H1 (cell line): Measurements from ENCODE around the gene MRPS31. TPM values are rescaled to one million over a fixed set of nuclear protein-coding genes. Genes with fewer than 3 reads are reported as not detected.
A peak's percentile ranks its signal among the peaks of the same experiment; 100 is the strongest.

Experiments
- CTCF ChIA-PET: fragments of 300-600 bp; sonication (Branson Sonifier 250); formaldehyde crosslinking; loops from one replicate; lab custom pipeline; 2021; ENCODE audit not compliant: partially characterized antibody; lab: Charles Lee
- POLR2A ChIA-PET: fragments of 300-600 bp; sonication (Branson Sonifier 250); formaldehyde crosslinking; loops from one replicate; lab custom pipeline; 2021; ENCODE audit warnings: inconsistent platforms; ENCODE audit not compliant: partially characterized antibody; lab: Charles Lee
- DNase-seq, 2 experiments: peaks; one replicate each; pipeline versions ENCODE4 v3.0.0 to v3.0.0-alpha.2; 2010 to 2022; ENCODE audit warnings: low spot score in 2 of 2, low read depth in 1 of 2, mixed read lengths in 1 of 2
- FAIRE-seq: peaks from 2 replicates; lab custom pipeline; 2011; peaks lifted over from hg19 to GRCh38; lab: Jason Lieb, UNC
- H2AFZ ChIP-seq: 2 replicates; pipeline ENCODE4 v1.8.1; 2012; ENCODE audit warnings: low read length, inconsistent platforms
- H2AK5ac ChIP-seq: 2 replicates; pipeline ENCODE4 v1.6.1; 2013; ENCODE audit warnings: low read depth, low read length
- H2BK120ac ChIP-seq: replicated peaks from 2 replicates; pipeline ENCODE3; 2013; ENCODE audit warnings: low read depth, low read length, inconsistent platforms
- H2BK12ac ChIP-seq: 2 replicates; pipeline ENCODE4 v1.6.1; 2013; ENCODE audit warnings: low read depth, low read length
- H2BK15ac ChIP-seq: 2 replicates; pipeline ENCODE4 v1.6.1; 2013; ENCODE audit warnings: low read length
- H2BK20ac ChIP-seq: 2 replicates; pipeline ENCODE4 v1.6.1; 2013; ENCODE audit warnings: low read length
- H2BK5ac ChIP-seq: 2 replicates; pipeline ENCODE4 v1.6.1; 2013; ENCODE audit warnings: low read depth, low read length
- H3K14ac ChIP-seq: 2 replicates; pipeline ENCODE4 v1.6.1; 2013; ENCODE audit warnings: inconsistent platforms; ENCODE audit not compliant: insufficient read length
- H3K18ac ChIP-seq: 2 replicates; pipeline ENCODE4 v1.6.1; 2013; ENCODE audit warnings: low read length; ENCODE audit errors: extremely low read depth
- H3K23ac ChIP-seq: 2 replicates; pipeline ENCODE4 v1.6.1; 2013; ENCODE audit warnings: inconsistent platforms; ENCODE audit not compliant: insufficient read length
- H3K23me2 ChIP-seq: 2 replicates; pipeline ENCODE4 v1.6.1; 2013; ENCODE audit warnings: low read depth, low read length
- H3K27ac ChIP-seq: 2 replicates; pipeline ENCODE4 v1.6.1; 2011; ENCODE audit warnings: low read depth, low read length, inconsistent platforms
- H3K27me3 ChIP-seq, 4 experiments: replicated peaks in 1 of 4; 1 replicate in 1 of 4; 2 replicates in 3 of 4; pipeline versions ENCODE4 v1.6.1 to v1.8.1; 2011 to 2013; ENCODE audit warnings: low read length in 3 of 4, mild to moderate bottlenecking in 3 of 4, inconsistent platforms in 2 of 4, mixed read lengths in 2 of 4, moderate library complexity in 1 of 4; ENCODE audit not compliant: control insufficient read depth in 3 of 4, insufficient read depth in 3 of 4; ENCODE audit errors: extremely low read depth in 1 of 4
- H3K36me3 ChIP-seq, 4 experiments: 2 replicates each; pipeline versions ENCODE4 v1.6.1 to v1.8.1; 2011 to 2013; ENCODE audit warnings: mild to moderate bottlenecking in 4 of 4, low read length in 3 of 4, moderate library complexity in 2 of 4, control low read depth in 1 of 4, inconsistent platforms in 1 of 4; ENCODE audit not compliant: insufficient read depth in 4 of 4, control insufficient read depth in 2 of 4
- H3K4ac ChIP-seq: replicated peaks from 2 replicates; pipeline ENCODE3; 2013; ENCODE audit warnings: low read length, low read depth, mixed read lengths, inconsistent platforms; ENCODE audit not compliant: insufficient read length
- H3K4me1 ChIP-seq, 4 experiments: replicated peaks in 1 of 4; 1 replicate in 1 of 4; 2 replicates in 3 of 4; pipeline versions ENCODE4 v1.6.1 to v1.8.1; 2011 to 2013; ENCODE audit warnings: low read length in 3 of 4, inconsistent platforms in 2 of 4, mixed read lengths in 1 of 4; ENCODE audit not compliant: insufficient read depth in 4 of 4, control insufficient read depth in 3 of 4
- H3K4me2 ChIP-seq, 2 experiments: 2 replicates each; pipeline versions ENCODE4 v1.6.1 to v1.8.1; 2011 to 2013; ENCODE audit warnings: low read depth in 2 of 2, low read length in 2 of 2, control low read depth in 1 of 2, inconsistent platforms in 1 of 2, mild to moderate bottlenecking in 1 of 2; ENCODE audit not compliant: insufficient read depth in 1 of 2
- H3K4me3 ChIP-seq, 4 experiments: fragments of 200-600, 300-600 bp in 1 of 4; sonication (generic), shearing (Covaris generic), sonication (Bioruptor Twin) in 1 of 4; 2 replicates each; pipeline versions ENCODE4 v1.5.1 to v1.8.1; 2011 to 2016; ENCODE audit warnings: low read length in 4 of 4, low read depth in 3 of 4, control low read depth in 2 of 4, inconsistent platforms in 2 of 4, mild to moderate bottlenecking in 2 of 4, mixed read lengths in 1 of 4, moderate library complexity in 1 of 4; ENCODE audit not compliant: insufficient read depth in 2 of 4; ENCODE audit errors: extremely low read depth in 1 of 4
- H3K56ac ChIP-seq: replicated peaks from 2 replicates; pipeline ENCODE3; 2013; ENCODE audit warnings: low read depth, mild to moderate bottlenecking, mixed read lengths, low read length, inconsistent platforms; ENCODE audit not compliant: insufficient read length
- H3K79me1 ChIP-seq: 2 replicates; pipeline ENCODE4 v1.6.1; 2013; ENCODE audit warnings: low read depth, low read length, control low read depth
- H3K79me2 ChIP-seq, 2 experiments: 2 replicates each; pipeline versions ENCODE4 v1.6.1 to v1.8.1; 2012 to 2013; ENCODE audit warnings: low read length in 2 of 2, mild to moderate bottlenecking in 2 of 2, inconsistent platforms in 1 of 2; ENCODE audit not compliant: insufficient read depth in 2 of 2, control insufficient read depth in 1 of 2
- H3K9ac ChIP-seq, 4 experiments: replicated peaks in 1 of 4; 1 replicate in 1 of 4; 2 replicates in 3 of 4; pipeline versions ENCODE4 v1.6.1 to v1.8.1; 2011 to 2013; ENCODE audit warnings: low read depth in 3 of 4, low read length in 3 of 4, control low read depth in 2 of 4, mild to moderate bottlenecking in 2 of 4, moderate library complexity in 2 of 4, inconsistent platforms in 1 of 4; ENCODE audit errors: extremely low read depth in 1 of 4
- H3K9me3 ChIP-seq, 2 experiments: 2 replicates each; pipeline versions ENCODE4 v1.6.1 to v1.8.1; 2012 to 2013; ENCODE audit warnings: mild to moderate bottlenecking in 2 of 2, moderate library complexity in 2 of 2, control low read depth in 1 of 2, inconsistent platforms in 1 of 2, low read depth in 1 of 2, low read length in 1 of 2, mixed read lengths in 1 of 2; ENCODE audit not compliant: insufficient read depth in 2 of 2
- H4K20me1 ChIP-seq, 2 experiments: replicated peaks in 1 of 2; 2 replicates each; pipeline versions ENCODE3 to v1.8.1; 2011 to 2013; ENCODE audit warnings: inconsistent platforms in 2 of 2, low read length in 2 of 2, mild to moderate bottlenecking in 1 of 2; ENCODE audit not compliant: insufficient read depth in 2 of 2, control insufficient read depth in 1 of 2
- H4K5ac ChIP-seq: 2 replicates; pipeline ENCODE4 v1.6.1; 2013; ENCODE audit warnings: low read length, low read depth, mixed read lengths, inconsistent platforms; ENCODE audit not compliant: insufficient read length
- H4K8ac ChIP-seq: 2 replicates; pipeline ENCODE4 v1.8.0; 2013; ENCODE audit warnings: mild to moderate bottlenecking, moderate library complexity, low read length, inconsistent platforms; ENCODE audit not compliant: insufficient read depth; ENCODE audit errors: extremely low read depth
- H4K91ac ChIP-seq: replicated peaks from 2 replicates; pipeline ENCODE3; 2013; ENCODE audit warnings: low read length, mixed read lengths, inconsistent platforms; ENCODE audit not compliant: insufficient read length
- CHD2 ChIP-seq: IDR thresholded peaks from 2 replicates; pipeline ENCODE4 v1.6.1; 2012; ENCODE audit warnings: low read length, improper control_type of control experiment
- KDM4A ChIP-seq: IDR thresholded peaks from one replicate; pipeline ENCODE4 v1.7.1; 2012; ENCODE audit warnings: low read depth, mild to moderate bottlenecking, moderate library complexity, low read length, inconsistent platforms; ENCODE audit not compliant: severe bottlenecking
- KDM5A ChIP-seq: fragments of 200-600 bp; IDR thresholded peaks from 2 replicates; pipeline ENCODE4 v1.7.1; 2012; ENCODE audit warnings: mild to moderate bottlenecking, low read length, inconsistent platforms, mixed read lengths
- MAFK ChIP-seq: IDR thresholded peaks from 2 replicates; pipeline ENCODE4 v1.6.1; 2012; ENCODE audit warnings: low read depth, mild to moderate bottlenecking, improper control_type of control experiment, low read length
- NANOG ChIP-seq: IDR thresholded peaks from 2 replicates; pipeline ENCODE4 v1.6.1; 2011; ENCODE audit warnings: low read length, low read depth, mild to moderate bottlenecking, inconsistent platforms; ENCODE audit not compliant: insufficient read depth, poor library complexity, severe bottlenecking
- NRF1 ChIP-seq: IDR thresholded peaks from 2 replicates; pipeline ENCODE4 v1.6.1; 2011; ENCODE audit warnings: mild to moderate bottlenecking, low read depth, low read length, improper control_type of control experiment
- POLR2A ChIP-seq, 2 experiments: IDR thresholded peaks; 1 replicate in 1 of 2; 2 replicates in 1 of 2; pipeline ENCODE4 v1.6.1; 2011; ENCODE audit warnings: low read depth in 2 of 2, low read length in 2 of 2, mild to moderate bottlenecking in 2 of 2; ENCODE audit errors: control extremely low read depth in 1 of 2
- SP2 ChIP-seq: IDR thresholded peaks from 2 replicates; pipeline ENCODE4 v1.6.1; 2012; ENCODE audit warnings: mild to moderate bottlenecking, low read length, inconsistent platforms
- SUZ12 ChIP-seq: fragments of 200-600 bp; sonication (generic); IDR thresholded peaks from 2 replicates; pipeline ENCODE4 v1.6.1; 2012; ENCODE audit warnings: mild to moderate bottlenecking, inconsistent platforms, low read length, moderate library complexity, mixed read lengths
- TBP ChIP-seq: IDR thresholded peaks from 2 replicates; pipeline ENCODE4 v1.6.1; 2011; ENCODE audit warnings: low read depth, low read length, improper control_type of control experiment
- TCF12 ChIP-seq: IDR thresholded peaks from 2 replicates; pipeline ENCODE4 v1.6.1; 2011; ENCODE audit warnings: low read depth, mild to moderate bottlenecking, low read length
- YY1 ChIP-seq: IDR thresholded peaks from 2 replicates; pipeline ENCODE4 v1.6.1; 2011; ENCODE audit warnings: low read depth, mild to moderate bottlenecking, low read length
- WGBS, 2 experiments: shearing (Covaris generic) in 1 of 2; methylation state at CpG; one replicate each; pipeline versions ENCODE4 v1.1.6 to v1.1.7; 2013 to 2015; ENCODE audit warnings: low lambda C conversion rate in 2 of 2, mixed read lengths in 2 of 2, inconsistent platforms in 1 of 2, low coverage in 1 of 2, missing lambda C conversion rate in 1 of 2; ENCODE audit not compliant: insufficient replicate concordance in 2 of 2, insufficient coverage in 1 of 2, insufficient read length in 1 of 2; ENCODE audit errors: extremely low coverage in 1 of 2, missing lambda C conversion rate in 1 of 2; 5-methylcytosine and 5-hydroxymethylcytosine counted together
- polyA plus RNA-seq, 7 experiments: library from polyadenylated mRNA; depleted of rRNA in 3 of 7; stranded (reverse) in 5 of 7; unstranded in 2 of 7; fragments of >200 nt in 5 of 7; fragments of 200-250 nt in 2 of 7; gene quantifications; 1 replicate in 5 of 7; 2 replicates in 1 of 7; 4 replicates in 1 of 7; pipeline versions ENCODE4 v1.2.1 to v1.2.3, GENCODE V29; 2011 to 2013; ENCODE audit warnings: missing spikeins in 2 of 7, mixed read lengths in 2 of 7
- total RNA-seq: library from RNA; stranded (reverse); fragmentation: NEBNext Ultra II Directional; extraction: Animal tissue kit (Norgen Biotek cat#: 25700); gene quantifications from 2 replicates; pipeline ENCODE4 v1.2.1, GENCODE V29; 2021
- TF ChIP-seq, protein P1 (sequence below): IDR thresholded peaks from 2 replicates; pipeline ENCODE4 v1.6.1; 2011; ENCODE audit warnings: low read depth, mild to moderate bottlenecking, low read length; ENCODE audit not compliant: insufficient read depth

Gene MRPS31
- total and polyA plus RNA-seq, 2 of the 8 experiments (the other 6 are each of a cell fraction or from before 2014, with no cell fraction given) = 13.6 to 33.3 TPM

- FAIRE-seq = no peak
- H3K56ac ChIP-seq = no peak overlapping the region
- TF ChIP-seq MAFK (no peak), TCF12 (no peak), POLR2A (IDR thresholded peaks at IDR 0.05; ENCODE audit: control extremely low read depth in 1 of 2, low read depth in 2 of 2, low read length in 2 of 2) (no peak), CHD2 (no peak), SUZ12 (no peak), SP2 (no peak), KDM5A (no peak), NRF1 (no peak), NANOG (no peak), TBP (no peak), YY1 (no peak), KDM4A (no peak)
- TF ChIP-seq, protein P1, sequence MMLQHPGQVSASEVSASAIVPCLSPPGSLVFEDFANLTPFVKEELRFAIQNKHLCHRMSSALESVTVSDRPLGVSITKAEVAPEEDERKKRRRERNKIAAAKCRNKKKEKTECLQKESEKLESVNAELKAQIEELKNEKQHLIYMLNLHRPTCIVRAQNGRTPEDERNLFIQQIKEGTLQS = no peak
Measured at GRCh38 chr13:40772765-40773473, 1.9 kb upstream of the MRPS31 start.

More at GRCh38 chr13:40772765-40773473, 1.9 kb upstream of the MRPS31 start:
- H4K20me1 ChIP-seq = no peaks in the 10 kb centered on the region
- H4K5ac ChIP-seq = no peak overlapping the region
- no peak overlapping the region for H3K4me3 ChIP-seq
- H3K79me1 ChIP-seq = 0 out of 2 replicates have a peak, but pooled peaks cover 2% of the 10 kb centered on the region
- H2BK12ac ChIP-seq = no peak overlapping the region
- H4K91ac ChIP-seq = no peak overlapping the region
- H3K23me2 ChIP-seq = peaks cover 3% of the 10 kb centered on the region; the same call in 1 of the 2 replicates
- no peak overlapping the region for H4K8ac ChIP-seq
- no peak overlapping the region for H3K4me2 ChIP-seq
- H3K4ac ChIP-seq = no peak overlapping the region
- no peak overlapping the region for H3K23ac ChIP-seq
- no peak overlapping the region for H2BK20ac ChIP-seq
- H3K36me3 ChIP-seq = no peaks in the 10 kb centered on the region
- no peak overlapping the region for H2BK120ac ChIP-seq
- H3K18ac ChIP-seq = no peak overlapping the region
- H2AFZ ChIP-seq = 0 out of 2 replicates have a peak overlapping the region, but pooled peaks have one; percentile 23
- ChIA-PET POLR2A (no interaction called here), CTCF (interaction anchor here (0.6 kb wide), 1 partner anchor 602 kb away, joined by 3 read pairs; no protein-coding TSS in a partner anchor)
- H2BK15ac ChIP-seq = no peak overlapping the region
- H3K27ac ChIP-seq = no peak overlapping the region
- H2AK5ac ChIP-seq = no peak overlapping the region
- H3K79me2 ChIP-seq = peaks cover 0 to 15% of the 10 kb centered on the region in 2 experiments; a peak in 2 of 4 replicates
- H3K27me3 ChIP-seq = no peaks in the 10 kb centered on the region
- H3K4me1 ChIP-seq = peaks cover 0 to 4% (median 0%) of the 10 kb centered on the region in 4 experiments; a peak in 3 of 7 replicates
- 93% methylated on average over 6 of the region's 6 CpGs; no CpG with 5 or more reads in 1 of the 2 experiments for WGBS, 2 experiments
- no peak overlapping the region for H2BK5ac ChIP-seq
- no peak overlapping the region for H3K14ac ChIP-seq
- DNase-seq = no peak
- no peak overlapping the region for H3K9ac ChIP-seq
- no peaks in the 10 kb centered on the region for H3K9me3 ChIP-seq
